WTC11 (cell line): ENCODE measurements around the gene ERF.

Source experiments
- CTCF ChIP-seq: fragments of 200-600 bp; IDR thresholded peaks from 2 replicates; pipeline ENCODE4 v1.8.0; 2022; ENCODE audit warnings: antibody characterized with exemption
- ELF4 ChIP-seq: sonication (generic); formaldehyde crosslinking; IDR thresholded peaks from 2 replicates; pipeline ENCODE4 v1.8.1; 2022; ENCODE audit warnings: low read depth, mild to moderate bottlenecking, moderate library complexity, missing genetic modification reagents
- ETV6 ChIP-seq: sonication (generic); formaldehyde crosslinking; IDR thresholded peaks from 2 replicates; pipeline ENCODE4 v1.8.1; 2022; ENCODE audit warnings: mild to moderate bottlenecking, missing genetic modification reagents
- GABPB1 ChIP-seq: sonication (generic); formaldehyde crosslinking; IDR thresholded peaks from 2 replicates; pipeline ENCODE4 v1.8.1; 2023; ENCODE audit warnings: mild to moderate bottlenecking, missing genetic modification reagents
- IRF1 ChIP-seq: sonication (generic); formaldehyde crosslinking; IDR thresholded peaks from 2 replicates; pipeline ENCODE4 v1.8.0; 2023; ENCODE audit warnings: missing genetic modification reagents
- MAX ChIP-seq: sonication (generic); formaldehyde crosslinking; IDR thresholded peaks from 2 replicates; pipeline ENCODE4 v1.8.0; 2022; ENCODE audit warnings: mild to moderate bottlenecking, missing genetic modification reagents
- MLX ChIP-seq: sonication (generic); formaldehyde crosslinking; IDR thresholded peaks from 2 replicates; pipeline ENCODE4 v1.8.1; 2023; ENCODE audit warnings: mild to moderate bottlenecking, missing genetic modification reagents, moderate library complexity
- MXD4 ChIP-seq: fragments of 250-450 bp; sonication (Bioruptor Pico); IDR thresholded peaks from 2 replicates; pipeline ENCODE4 v1.8.0; 2021; ENCODE audit warnings: mild to moderate bottlenecking, moderate library complexity, borderline replicate concordance
- NFE2L1 ChIP-seq: sonication (generic); formaldehyde crosslinking; IDR thresholded peaks from 2 replicates; pipeline ENCODE4 v1.8.1; 2023; ENCODE audit warnings: missing genetic modification reagents
- PRDM15 ChIP-seq: sonication (generic); formaldehyde crosslinking; IDR thresholded peaks from 2 replicates; pipeline ENCODE4 v1.8.0; 2022; ENCODE audit warnings: missing genetic modification reagents
- ZNF219 ChIP-seq: sonication (generic); formaldehyde crosslinking; IDR thresholded peaks from 2 replicates; pipeline ENCODE4 v1.8.0; 2023; ENCODE audit warnings: missing genetic modification reagents, mild to moderate bottlenecking, borderline replicate concordance

- no peak for TF ChIP-seq MLX (CRISPR knock-in tag)
- no peak for TF ChIP-seq CTCF
- no peak for TF ChIP-seq MAX (CRISPR knock-in tag)
- TF ChIP-seq ELF4 (CRISPR knock-in tag) = no peak
- no peak for TF ChIP-seq ZNF219 (CRISPR knock-in tag)
- TF ChIP-seq IRF1 (CRISPR knock-in tag) = no peak
- no peak for TF ChIP-seq GABPB1 (CRISPR knock-in tag)
- no peak for TF ChIP-seq NFE2L1 (CRISPR knock-in tag)
- no peak for TF ChIP-seq MXD4 (CRISPR knock-in tag)
- TF ChIP-seq PRDM15 (CRISPR knock-in tag) = no peak
- TF ChIP-seq ETV6 (CRISPR knock-in tag) = no peak
Measured at GRCh38 chr19:42202290-42202880, 52.5 kb downstream of the ERF start.
